ENCODE measurements around the gene UBE3C.

DNA sequence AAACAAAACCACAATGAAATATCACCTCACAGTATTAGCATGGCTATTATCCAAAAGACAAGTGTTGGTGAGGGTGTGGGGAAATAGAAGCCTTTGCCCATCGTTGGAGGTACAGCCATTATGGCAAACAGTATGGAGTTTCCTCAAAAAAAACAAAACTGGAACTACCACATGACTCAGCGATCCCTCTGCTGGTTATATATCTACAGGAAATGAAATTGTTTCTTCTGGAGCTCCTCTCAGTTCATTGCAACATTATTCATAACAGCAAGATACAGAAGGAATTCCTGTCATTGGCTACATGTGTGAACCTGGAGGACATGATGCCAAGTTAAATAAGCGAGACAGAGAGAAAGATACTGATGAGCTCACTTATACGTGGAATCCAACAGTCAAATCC, 2.4 kb upstream of the UBE3C start:
- TF ChIP-seq, protein P1, sequence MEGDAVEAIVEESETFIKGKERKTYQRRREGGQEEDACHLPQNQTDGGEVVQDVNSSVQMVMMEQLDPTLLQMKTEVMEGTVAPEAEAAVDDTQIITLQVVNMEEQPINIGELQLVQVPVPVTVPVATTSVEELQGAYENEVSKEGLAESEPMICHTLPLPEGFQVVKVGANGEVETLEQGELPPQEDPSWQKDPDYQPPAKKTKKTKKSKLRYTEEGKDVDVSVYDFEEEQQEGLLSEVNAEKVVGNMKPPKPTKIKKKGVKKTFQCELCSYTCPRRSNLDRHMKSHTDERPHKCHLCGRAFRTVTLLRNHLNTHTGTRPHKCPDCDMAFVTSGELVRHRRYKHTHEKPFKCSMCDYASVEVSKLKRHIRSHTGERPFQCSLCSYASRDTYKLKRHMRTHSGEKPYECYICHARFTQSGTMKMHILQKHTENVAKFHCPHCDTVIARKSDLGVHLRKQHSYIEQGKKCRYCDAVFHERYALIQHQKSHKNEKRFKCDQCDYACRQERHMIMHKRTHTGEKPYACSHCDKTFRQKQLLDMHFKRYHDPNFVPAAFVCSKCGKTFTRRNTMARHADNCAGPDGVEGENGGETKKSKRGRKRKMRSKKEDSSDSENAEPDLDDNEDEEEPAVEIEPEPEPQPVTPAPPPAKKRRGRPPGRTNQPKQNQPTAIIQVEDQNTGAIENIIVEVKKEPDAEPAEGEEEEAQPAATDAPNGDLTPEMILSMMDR (IDR thresholded peaks at IDR 0.05): no peak
- TF ChIP-seq POLR2AphosphoS5 (IDR thresholded peaks at IDR 0.05): no peak
- no peak for TF ChIP-seq EP300 (IDR thresholded peaks at IDR 0.05)
